Right lobe of liver (tissue), 4 donors: Measurements from ENCODE around the gene ZDHHC14.
A peak's percentile ranks its signal among the peaks of the same experiment; 100 is the strongest.

Experiments
- POLR2A ChIP-seq: fragments of 450-650 bp; IDR thresholded peaks from one replicate; pipeline ENCODE4 v1.6.1; 2017; ENCODE audit warnings: antibody characterized with exemption, mild to moderate bottlenecking
- TF ChIP-seq, protein P1 (sequence below), 4 donors: fragments of 200-600 bp in 3 of 4; fragments of 450-650 bp in 1 of 4; IDR thresholded peaks; one replicate each; pipeline versions ENCODE4 v1.5.1 to v1.8.0; 2016 to 2022; ENCODE audit warnings: antibody characterized with exemption in 4 of 4, mild to moderate bottlenecking in 2 of 4
- donor health status: DM: no; HTN: no; CAD: no.
- donor health status: DM: no; HTN: no; CAD: no.
- donor health status: DM: no; HTN: yes; CAD: no.

DNA sequence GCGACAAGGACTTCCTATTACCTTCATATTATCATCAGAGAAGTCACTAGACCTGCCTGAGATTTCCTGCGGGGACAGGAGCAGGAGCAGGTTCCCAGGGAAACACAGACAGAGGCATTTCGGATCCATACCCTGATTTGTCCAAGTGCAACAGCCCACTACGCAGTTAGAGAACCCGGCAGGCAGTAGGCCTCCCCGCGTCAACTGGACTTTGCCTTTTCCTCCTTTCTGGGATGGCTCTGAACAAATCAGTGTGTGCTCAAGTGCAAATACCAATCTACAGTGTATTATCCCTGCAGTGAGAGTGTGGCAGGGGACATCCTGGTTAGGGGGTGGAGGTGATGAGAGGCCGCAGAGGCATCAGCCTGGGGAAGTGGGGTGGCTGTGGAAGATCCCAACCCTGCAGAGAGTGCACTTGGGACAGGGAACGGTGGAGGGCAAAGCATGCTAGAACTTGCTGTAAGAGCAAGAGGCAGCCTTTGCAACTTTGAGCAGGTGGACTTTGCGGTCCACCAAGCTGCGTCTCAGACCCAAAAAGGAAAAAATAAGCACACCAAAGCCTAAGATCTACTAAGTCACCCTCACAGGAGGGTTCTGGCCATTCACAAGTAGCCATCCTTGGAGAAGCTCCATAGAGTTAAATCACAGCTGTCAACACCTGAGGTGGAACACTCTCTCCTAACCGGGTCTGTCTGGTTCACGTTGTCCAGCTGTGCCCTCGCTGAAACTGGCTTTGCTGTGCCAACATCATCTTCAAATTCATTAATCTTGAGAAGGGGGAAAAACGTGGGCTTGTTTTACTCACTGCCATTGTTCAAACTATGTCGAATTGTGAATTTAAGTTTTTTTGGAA lies 159.1 kb downstream of the ZDHHC14 start:
- peak; percentile 93 for TF ChIP-seq POLR2A
- TF ChIP-seq, protein P1, sequence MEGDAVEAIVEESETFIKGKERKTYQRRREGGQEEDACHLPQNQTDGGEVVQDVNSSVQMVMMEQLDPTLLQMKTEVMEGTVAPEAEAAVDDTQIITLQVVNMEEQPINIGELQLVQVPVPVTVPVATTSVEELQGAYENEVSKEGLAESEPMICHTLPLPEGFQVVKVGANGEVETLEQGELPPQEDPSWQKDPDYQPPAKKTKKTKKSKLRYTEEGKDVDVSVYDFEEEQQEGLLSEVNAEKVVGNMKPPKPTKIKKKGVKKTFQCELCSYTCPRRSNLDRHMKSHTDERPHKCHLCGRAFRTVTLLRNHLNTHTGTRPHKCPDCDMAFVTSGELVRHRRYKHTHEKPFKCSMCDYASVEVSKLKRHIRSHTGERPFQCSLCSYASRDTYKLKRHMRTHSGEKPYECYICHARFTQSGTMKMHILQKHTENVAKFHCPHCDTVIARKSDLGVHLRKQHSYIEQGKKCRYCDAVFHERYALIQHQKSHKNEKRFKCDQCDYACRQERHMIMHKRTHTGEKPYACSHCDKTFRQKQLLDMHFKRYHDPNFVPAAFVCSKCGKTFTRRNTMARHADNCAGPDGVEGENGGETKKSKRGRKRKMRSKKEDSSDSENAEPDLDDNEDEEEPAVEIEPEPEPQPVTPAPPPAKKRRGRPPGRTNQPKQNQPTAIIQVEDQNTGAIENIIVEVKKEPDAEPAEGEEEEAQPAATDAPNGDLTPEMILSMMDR (IDR thresholded peaks at IDR 0.05) = no peak
